SU-DHL-6 (cell line): ENCODE measurements around the gene MAPK8IP1.

ENCODE experiments used
- H2AFZ ChIP-seq: fragments of 200-600 bp; sonication (generic); 2 replicates; pipeline ENCODE4 v1.6.1; 2014; ENCODE audit warnings: low read depth, mild to moderate bottlenecking, moderate library complexity, mixed read lengths, antibody characterized with exemption, low read length; ENCODE audit not compliant: severe bottlenecking
- H3F3A ChIP-seq: fragments of 200-600 bp; shearing (Covaris generic); 2 replicates; pipeline ENCODE4 v1.6.0; 2016; ENCODE audit warnings: antibody characterized with exemption, mild to moderate bottlenecking; ENCODE audit not compliant: insufficient read depth
- H3K27ac ChIP-seq: fragments of 200-600 bp; sonication (generic); 2 replicates; pipeline ENCODE4 v1.5.1; 2016; ENCODE audit warnings: low read depth, mild to moderate bottlenecking, low read length, moderate library complexity, mixed read lengths
- H3K27me3 ChIP-seq: fragments of 200-600 bp; sonication (generic), shearing (Covaris generic); 2 replicates; pipeline ENCODE4 v1.6.0; 2014; ENCODE audit warnings: mild to moderate bottlenecking, low read length
- H3K36me3 ChIP-seq: fragments of 200-600 bp; sonication (generic); 2 replicates; pipeline ENCODE4 v1.6.1; 2014; ENCODE audit warnings: mild to moderate bottlenecking, low read length, mixed read lengths
- H3K4me2 ChIP-seq: fragments of 300-600, 200-600 bp; shearing (Covaris generic), sonication (generic); 2 replicates; pipeline ENCODE4 v1.6.0; 2014; ENCODE audit warnings: low read length, low read depth, mild to moderate bottlenecking; ENCODE audit not compliant: poor library complexity, severe bottlenecking
- H3K4me3 ChIP-seq: fragments of 200-600 bp; sonication (generic); 2 replicates; pipeline ENCODE4 v1.5.1; 2014; ENCODE audit warnings: antibody characterized with exemption, low read length, mild to moderate bottlenecking, mixed read lengths; ENCODE audit not compliant: insufficient read depth, poor library complexity, severe bottlenecking
- H3K79me2 ChIP-seq: fragments of 200-600 bp; sonication (generic); 2 replicates; pipeline ENCODE4 v1.6.1; 2014; ENCODE audit warnings: mild to moderate bottlenecking, low read length, moderate library complexity; ENCODE audit not compliant: insufficient read depth
- H3K9ac ChIP-seq: fragments of 200-600 bp; sonication (generic); 2 replicates; pipeline ENCODE4 v1.7.0; 2014; ENCODE audit warnings: mild to moderate bottlenecking, low read length
- H3K9me2 ChIP-seq: fragments of 200-600 bp; sonication (generic); replicated peaks from 2 replicates; pipeline ENCODE4 v1.6.1; 2014; ENCODE audit warnings: low read length; ENCODE audit not compliant: insufficient read depth
- H3K9me3 ChIP-seq: fragments of 200-600 bp; sonication (generic); 2 replicates; pipeline ENCODE4 v1.6.1; 2014; ENCODE audit warnings: low read length, mixed read lengths; ENCODE audit not compliant: insufficient read depth
- H4K20me1 ChIP-seq: fragments of 200-600 bp; sonication (generic); 2 replicates; pipeline ENCODE4 v1.6.1; 2014; ENCODE audit warnings: low read depth, mild to moderate bottlenecking, antibody characterized with exemption, low read length, moderate library complexity, mixed read lengths
- EZH2phosphoT487 ChIP-seq: fragments of 200-600 bp; sonication (generic), shearing (Covaris generic); conservative IDR thresholded peaks from 2 replicates; pipeline ENCODE4 v1.6.1; 2018; ENCODE audit warnings: mild to moderate bottlenecking, antibody characterized with exemption, low read length, moderate library complexity, mixed read lengths
- TF ChIP-seq, protein P1 (sequence below): fragments of 200-600 bp; sonication (generic); IDR thresholded peaks from one replicate; pipeline ENCODE4 v1.5.1; 2017; ENCODE audit warnings: antibody characterized with exemption, mild to moderate bottlenecking, low read length, moderate library complexity; ENCODE audit not compliant: insufficient read depth, poor library complexity, severe bottlenecking

MAPK8IP1 gene

DNA sequence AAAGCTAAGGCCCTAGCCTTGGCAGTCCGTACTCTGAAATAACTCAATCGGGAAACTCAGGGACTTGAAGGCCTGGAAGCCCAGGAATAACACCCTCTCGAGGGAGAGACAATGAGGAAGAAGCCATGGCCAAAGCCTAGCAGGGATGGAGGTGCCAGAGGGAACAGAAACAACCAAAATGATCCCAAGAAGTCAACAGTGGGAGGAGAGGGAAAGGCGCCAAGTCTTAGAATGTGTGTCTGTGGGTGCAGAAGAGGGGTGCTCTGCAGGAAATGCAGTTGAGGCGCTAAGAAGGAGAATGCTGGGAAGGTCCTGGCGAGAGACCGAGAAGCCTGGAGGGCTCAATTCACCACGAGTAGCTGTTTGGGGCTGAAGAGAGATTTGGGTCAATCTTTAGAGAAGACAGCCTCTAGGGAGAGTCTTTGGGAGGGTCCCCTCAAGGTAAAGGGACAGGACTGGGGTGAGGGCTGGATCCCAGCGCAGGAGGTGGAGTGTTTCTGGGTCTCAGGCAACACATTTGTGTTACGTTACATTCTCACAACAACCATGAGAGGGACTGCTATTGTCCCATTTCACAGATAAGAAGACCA, 760 bp upstream of the MAPK8IP1 start:
- H3F3A ChIP-seq = no peaks in the 10 kb centered on the region
- H2AFZ ChIP-seq = no peak overlapping the region
- no peaks in the 10 kb centered on the region for H3K36me3 ChIP-seq
- no peak overlapping the region for H3K9ac ChIP-seq
- H4K20me1 ChIP-seq = no peaks in the 10 kb centered on the region
- H3K4me2 ChIP-seq = peak overlapping the region; percentile 60
- H3K27me3 ChIP-seq = no peaks in the 10 kb centered on the region
- TF ChIP-seq, protein P1, sequence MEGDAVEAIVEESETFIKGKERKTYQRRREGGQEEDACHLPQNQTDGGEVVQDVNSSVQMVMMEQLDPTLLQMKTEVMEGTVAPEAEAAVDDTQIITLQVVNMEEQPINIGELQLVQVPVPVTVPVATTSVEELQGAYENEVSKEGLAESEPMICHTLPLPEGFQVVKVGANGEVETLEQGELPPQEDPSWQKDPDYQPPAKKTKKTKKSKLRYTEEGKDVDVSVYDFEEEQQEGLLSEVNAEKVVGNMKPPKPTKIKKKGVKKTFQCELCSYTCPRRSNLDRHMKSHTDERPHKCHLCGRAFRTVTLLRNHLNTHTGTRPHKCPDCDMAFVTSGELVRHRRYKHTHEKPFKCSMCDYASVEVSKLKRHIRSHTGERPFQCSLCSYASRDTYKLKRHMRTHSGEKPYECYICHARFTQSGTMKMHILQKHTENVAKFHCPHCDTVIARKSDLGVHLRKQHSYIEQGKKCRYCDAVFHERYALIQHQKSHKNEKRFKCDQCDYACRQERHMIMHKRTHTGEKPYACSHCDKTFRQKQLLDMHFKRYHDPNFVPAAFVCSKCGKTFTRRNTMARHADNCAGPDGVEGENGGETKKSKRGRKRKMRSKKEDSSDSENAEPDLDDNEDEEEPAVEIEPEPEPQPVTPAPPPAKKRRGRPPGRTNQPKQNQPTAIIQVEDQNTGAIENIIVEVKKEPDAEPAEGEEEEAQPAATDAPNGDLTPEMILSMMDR = no peak
- no peak for TF ChIP-seq EZH2phosphoT487
- H3K9me3 ChIP-seq = no peaks in the 10 kb centered on the region
- H3K4me3 ChIP-seq = peak overlapping the region; percentile 52
- no peak overlapping the region for H3K27ac ChIP-seq
- H3K79me2 ChIP-seq = no peaks in the 10 kb centered on the region
- H3K9me2 ChIP-seq = no peaks in the 10 kb centered on the region

DNA sequence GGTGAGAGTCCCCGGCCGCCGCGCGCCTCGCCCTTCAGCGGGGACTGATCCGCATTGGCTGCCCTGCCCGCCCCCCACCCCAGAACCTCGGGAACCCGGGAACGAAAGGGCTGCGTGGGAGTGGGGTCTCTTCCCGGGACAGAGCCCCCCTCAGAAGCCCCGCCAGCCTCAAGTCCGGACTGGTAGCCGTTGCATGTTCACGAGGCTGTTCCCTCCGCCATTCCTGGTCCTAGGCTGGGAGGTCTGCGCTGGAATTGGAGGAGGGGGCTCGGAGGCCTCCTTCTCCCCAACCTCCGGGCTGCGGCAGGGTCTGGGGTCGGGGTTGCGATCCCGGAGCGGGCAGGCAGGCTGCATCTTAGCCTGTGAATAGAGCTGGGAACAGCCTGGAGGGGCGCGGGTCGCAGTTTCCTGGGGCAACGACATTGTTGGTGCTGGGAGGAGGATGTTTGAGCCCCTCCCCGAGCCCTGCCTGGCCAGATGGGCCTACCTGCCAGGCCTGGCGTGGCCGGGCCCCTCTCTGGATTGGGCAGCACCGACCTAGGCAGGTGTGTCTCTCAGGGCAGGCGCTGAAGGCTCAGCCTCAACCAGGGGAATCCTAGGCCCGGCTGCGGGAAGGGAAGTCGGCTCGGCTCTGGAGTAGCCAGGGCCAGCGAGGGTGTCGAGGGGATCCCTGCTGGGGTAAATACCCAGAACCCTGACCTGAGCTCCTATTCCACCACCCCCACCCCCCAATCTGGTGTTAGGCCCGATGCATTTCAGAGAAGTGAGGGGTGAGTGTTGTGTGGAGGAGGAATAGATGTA, 670 bp downstream of the MAPK8IP1 start:
- no peaks in the 10 kb centered on the region for H4K20me1 ChIP-seq
- H3K9me3 ChIP-seq = no peaks in the 10 kb centered on the region
- H3K27ac ChIP-seq = no peak overlapping the region
- no peaks in the 10 kb centered on the region for H3K36me3 ChIP-seq
- no peak overlapping the region for H3K4me3 ChIP-seq
- peak overlapping the region; percentile 31; the same call in 1 of the 2 replicates for H3K9ac ChIP-seq
- H3K4me2 ChIP-seq = peak overlapping the region; percentile 43
- no peak for TF ChIP-seq EZH2phosphoT487
- TF ChIP-seq, protein P1 = no peak
- H3K27me3 ChIP-seq = no peaks in the 10 kb centered on the region
- H2AFZ ChIP-seq = no peak overlapping the region
- H3K9me2 ChIP-seq = no peaks in the 10 kb centered on the region
- H3F3A ChIP-seq = no peaks in the 10 kb centered on the region
- no peaks in the 10 kb centered on the region for H3K79me2 ChIP-seq

DNA sequence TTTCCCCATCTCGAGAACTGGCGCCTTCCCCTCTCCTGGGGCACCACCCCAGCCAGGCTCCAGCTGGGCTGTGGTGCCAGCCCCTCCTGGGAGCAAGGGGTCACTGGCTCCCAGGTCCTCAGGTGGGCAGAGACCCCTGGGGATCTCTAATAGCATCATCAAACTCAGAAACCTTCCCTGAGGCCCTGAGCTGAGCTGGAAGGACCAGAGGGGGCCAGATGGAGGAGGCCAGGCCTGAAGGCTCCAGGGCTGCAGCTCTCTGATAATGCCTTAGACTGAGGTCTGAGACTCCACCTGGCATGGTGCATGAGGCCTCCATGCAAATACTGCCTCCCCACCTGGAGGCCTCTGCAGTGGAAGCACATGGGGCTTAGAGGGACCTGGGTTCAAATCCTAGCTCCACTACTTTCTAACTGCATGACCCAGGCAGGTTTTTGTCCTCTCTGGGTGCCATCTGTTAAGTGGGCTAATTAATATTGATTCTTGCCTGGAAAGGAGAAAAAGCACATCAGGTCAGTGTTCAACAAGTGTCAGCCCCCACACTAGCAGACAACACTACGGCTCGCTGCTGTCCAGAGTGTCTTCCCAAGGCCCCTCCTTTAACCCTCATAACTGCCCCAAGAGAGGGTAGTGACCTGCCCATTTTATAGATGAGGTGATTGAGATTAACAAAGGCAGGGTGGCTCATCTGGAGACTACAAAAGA, 1.5 kb downstream of the MAPK8IP1 start:
- Histone ChIP-seq H3K4me3 (no peak overlapping the region), H3K9ac (no peak overlapping the region), H3K36me3 (no peaks in the 10 kb centered on the region), H2AFZ (no peak overlapping the region), H3K79me2 (no peaks in the 10 kb centered on the region), H3F3A (no peaks in the 10 kb centered on the region), H3K9me3 (no peaks in the 10 kb centered on the region), H3K4me2 (no peak overlapping the region), H4K20me1 (no peaks in the 10 kb centered on the region), H3K9me2 (no peaks in the 10 kb centered on the region), H3K27ac (no peak overlapping the region), H3K27me3 (no peaks in the 10 kb centered on the region)
- TF ChIP-seq, protein P1 = no peak
- TF ChIP-seq EZH2phosphoT487 = no peak
